GM12891 (cell line): ENCODE data around the gene JAZF1.

Experiments
- DNase-seq: peaks from one replicate; pipeline ENCODE4 v3.0.0; 2011; ENCODE audit warnings: low spot score; ENCODE audit not compliant: insufficient read length
- FAIRE-seq: peaks from 2 replicates; lab custom pipeline; 2011; peaks lifted over from hg19 to GRCh38; lab: Jason Lieb, UNC
- PAX5 ChIP-seq: IDR thresholded peaks from 2 replicates; pipeline ENCODE4 v1.6.1; 2011; ENCODE audit warnings: low read length, moderate library complexity, mild to moderate bottlenecking; ENCODE audit not compliant: insufficient read depth, severe bottlenecking
- POLR2A ChIP-seq: IDR thresholded peaks from 2 replicates; pipeline ENCODE4 v1.6.1; 2011; ENCODE audit warnings: low read depth, low read length, control low read depth
- POLR2AphosphoS5 ChIP-seq: IDR thresholded peaks from 2 replicates; pipeline ENCODE4 v1.6.1; 2011; ENCODE audit warnings: low read depth, low read length, control low read depth
- POU2F2 ChIP-seq: IDR thresholded peaks from 2 replicates; pipeline ENCODE4 v1.6.1; 2011; ENCODE audit warnings: low read depth, mild to moderate bottlenecking, control low read depth, low read length, moderate library complexity
- SPI1 ChIP-seq: IDR thresholded peaks from 2 replicates; pipeline ENCODE4 v1.6.1; 2011; ENCODE audit warnings: low read depth, low read length, control low read depth
- TAF1 ChIP-seq: IDR thresholded peaks from 2 replicates; pipeline ENCODE4 v1.6.1; 2011; ENCODE audit warnings: low read depth, low read length, control low read depth

The JAZF1 gene

GRCh38 chr7:28144266-28144665 lies 36.3 kb downstream of the JAZF1 start:
- FAIRE-seq = no peak
- no peak for DNase-seq
- TF ChIP-seq SPI1 = no peak
- TF ChIP-seq POLR2AphosphoS5 = no peak
- no peak for TF ChIP-seq TAF1
- no peak for TF ChIP-seq PAX5
- TF ChIP-seq POLR2A = no peak
- TF ChIP-seq POU2F2 = no peak

GRCh38 chr7:28142650-28143049 lies 37.9 kb downstream of the JAZF1 start:
- FAIRE-seq (no peak), DNase-seq (no peak)
- TF ChIP-seq POU2F2 = no peak
- TF ChIP-seq TAF1 = no peak
- TF ChIP-seq POLR2AphosphoS5 = no peak
- no peak for TF ChIP-seq POLR2A
- no peak for TF ChIP-seq SPI1
- TF ChIP-seq PAX5 = no peak

- FAIRE-seq = no peak
- no peak for DNase-seq
- TF ChIP-seq PAX5 = no peak
- TF ChIP-seq POU2F2 = no peak
These were observed 39.6 kb downstream of the JAZF1 start for GRCh38 chr7:28140979-28141378.

GRCh38 chr7:28138837-28139236 lies 41.8 kb downstream of the JAZF1 start:
- FAIRE-seq = no peak
- no peak for TF ChIP-seq POU2F2
- TF ChIP-seq TAF1 = no peak
- DNase-seq = no peak

- TF ChIP-seq PAX5 (no peak), TAF1 (no peak), POLR2AphosphoS5 (no peak), POLR2A (no peak), POU2F2 (no peak), SPI1 (no peak)
- DNase-seq (no peak), FAIRE-seq (no peak)
These were observed 43.1 kb downstream of the JAZF1 start for GRCh38 chr7:28137463-28137862.

GRCh38 chr7:28136885-28137284 lies 43.7 kb downstream of the JAZF1 start:
- DNase-seq (no peak), FAIRE-seq (no peak)
- no peak for TF ChIP-seq PAX5
- no peak for TF ChIP-seq POLR2AphosphoS5
- TF ChIP-seq POLR2A = no peak
- TF ChIP-seq POU2F2 = no peak
- no peak for TF ChIP-seq TAF1
- no peak for TF ChIP-seq SPI1

GRCh38 chr7:28136420-28136819 lies 44.2 kb downstream of the JAZF1 start:
- no peak for TF ChIP-seq SPI1
- TF ChIP-seq PAX5 = no peak
- TF ChIP-seq POU2F2 = no peak
- TF ChIP-seq POLR2A = no peak
- no peak for TF ChIP-seq TAF1
- TF ChIP-seq POLR2AphosphoS5 = no peak
- FAIRE-seq = no peak

GRCh38 chr7:28135760-28136159 lies 44.8 kb downstream of the JAZF1 start:
- TF ChIP-seq SPI1 (no peak), TAF1 (no peak), POLR2AphosphoS5 (no peak), POU2F2 (no peak), PAX5 (no peak), POLR2A (no peak)
- FAIRE-seq (no peak), DNase-seq (no peak)

More at GRCh38 chr7:28136420-28136819, 44.2 kb downstream of the JAZF1 start:
- DNase-seq = no peak

- no peak for FAIRE-seq
- no peak for TF ChIP-seq TAF1
- no peak for TF ChIP-seq POLR2A
- TF ChIP-seq SPI1 = no peak
- TF ChIP-seq POLR2AphosphoS5 = no peak
- TF ChIP-seq PAX5 = no peak
- no peak for TF ChIP-seq POU2F2
- DNase-seq = no peak
These were observed 45.3 kb downstream of the JAZF1 start for GRCh38 chr7:28135315-28135714.

- FAIRE-seq = no peak
- TF ChIP-seq POU2F2 (no peak), PAX5 (no peak), POLR2AphosphoS5 (no peak), POLR2A (no peak), TAF1 (no peak), SPI1 (no peak)
- no peak for DNase-seq
These were observed 46.7 kb downstream of the JAZF1 start for GRCh38 chr7:28133872-28134271.
